Fibroblast of skin of left quadriceps (primary cell): Measurements from ENCODE around the gene MTAP.
"Not testable (repeated sequence)": the region's sequence is repeated elsewhere in the genome, so short reads cannot be mapped to it uniquely, and the experiment has no call there.

Experiments used
- DNase-seq, 2 experiments: peaks; one replicate each; pipeline ENCODE4 v3.0.0-alpha.2; 2013; ENCODE audit warnings: low read depth in 2 of 2

The MTAP gene

DNA sequence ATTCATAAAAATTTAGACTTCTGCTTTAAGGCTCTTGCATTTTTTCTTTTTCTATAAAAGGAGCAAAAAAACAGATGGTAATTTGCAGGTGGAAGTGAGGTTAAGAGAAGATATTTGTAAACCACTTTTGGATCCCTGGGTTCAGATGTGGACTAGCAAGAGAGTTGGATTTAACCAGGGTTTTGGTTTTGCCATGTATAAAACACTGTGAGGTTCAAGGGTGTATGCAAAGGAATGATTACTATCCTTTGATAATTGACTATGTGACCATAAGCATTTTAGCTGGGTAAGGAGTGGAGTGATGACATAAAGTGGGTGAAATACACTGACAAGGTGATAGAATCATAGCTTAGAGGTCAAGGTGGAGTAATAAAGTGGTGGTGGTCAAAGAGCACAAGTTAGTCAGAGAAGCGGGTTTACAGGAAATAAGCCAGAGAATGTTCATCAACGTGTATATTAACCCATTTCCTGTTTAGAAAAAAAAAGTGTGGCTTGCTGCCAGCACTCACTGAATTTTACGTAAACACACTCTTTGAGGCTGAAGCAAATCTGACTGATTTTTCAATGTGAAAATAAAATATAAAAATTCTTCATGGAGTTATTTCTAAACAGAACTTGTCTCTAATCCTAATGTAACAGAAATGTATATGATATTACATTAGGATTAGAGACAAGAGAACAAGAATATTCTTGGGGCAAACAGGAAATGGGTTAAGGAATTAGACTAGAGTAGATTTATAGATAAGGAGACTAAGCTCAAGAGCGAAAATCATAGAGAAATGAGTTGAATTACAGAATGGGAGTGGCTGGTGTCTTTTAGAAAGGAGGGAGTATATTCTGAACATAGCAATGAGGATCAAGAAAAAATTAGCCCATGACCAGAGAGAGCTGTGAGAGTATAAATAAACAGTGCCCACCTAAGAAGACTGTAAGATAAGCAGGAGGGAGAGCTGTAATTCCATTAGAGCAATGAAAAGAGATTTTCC lies 117.2 kb downstream of the MTAP start:
- DNase-seq, result peak; percentile 46 to 51

DNA sequence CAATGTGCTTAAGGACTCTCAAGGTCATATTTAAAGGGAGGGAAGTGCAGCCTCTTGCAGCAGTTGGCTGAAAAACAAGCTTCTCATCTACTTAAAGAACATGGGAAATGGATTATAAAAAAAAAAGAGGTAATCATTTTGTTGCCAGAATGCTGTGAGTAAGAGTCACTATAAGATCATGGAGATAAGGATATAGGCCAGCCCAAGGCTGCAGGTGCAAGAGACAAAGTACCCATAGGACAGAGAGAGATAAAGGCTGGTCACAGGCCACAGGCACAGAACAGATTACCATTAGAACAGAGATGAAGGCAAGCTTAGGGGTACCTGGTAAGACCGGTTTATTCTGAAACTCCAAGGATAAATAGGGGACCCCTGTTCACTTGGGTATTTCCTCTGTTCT lies 121.3 kb downstream of the MTAP start:
- no peak for DNase-seq

DNA sequence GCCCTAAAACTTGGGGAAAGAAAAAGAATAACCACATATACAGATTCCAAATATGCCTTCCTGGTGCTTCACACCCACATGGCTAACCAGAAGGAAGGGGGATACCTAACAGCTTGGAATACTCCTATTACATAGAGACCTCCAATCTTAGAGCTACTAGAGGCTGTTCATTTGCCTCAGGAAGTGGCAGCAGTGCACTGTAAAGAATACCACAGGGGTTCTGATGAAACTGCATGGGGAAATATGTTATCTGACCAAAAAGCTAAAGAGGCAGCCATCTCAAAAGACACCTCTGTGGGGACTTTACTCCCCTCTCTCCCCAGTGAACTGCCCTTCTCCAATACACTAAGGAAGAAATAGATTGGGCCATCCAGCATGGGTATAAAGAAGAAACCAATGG lies 125.3 kb downstream of the MTAP start:
- DNase-seq, result no peak

DNA sequence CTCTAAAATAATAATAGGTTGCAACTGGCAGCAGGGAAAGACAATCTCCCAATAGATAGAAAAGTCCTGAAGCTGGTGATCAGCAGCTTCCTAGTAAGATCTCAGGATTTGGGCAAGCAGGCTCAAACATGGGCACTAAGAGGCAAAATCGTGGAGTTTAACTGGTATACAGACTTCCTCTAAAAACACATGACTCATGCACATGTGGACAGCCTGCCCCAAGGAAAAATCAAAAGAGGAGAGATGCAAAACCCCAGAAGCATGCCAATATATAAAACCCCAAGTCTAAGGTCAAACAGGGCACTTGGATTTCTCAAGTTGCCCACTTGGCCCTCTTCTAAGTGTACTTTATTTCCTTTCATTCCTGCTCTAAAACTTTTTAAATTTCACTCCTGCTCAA lies 129.0 kb downstream of the MTAP start:
- DNase-seq, result no peak

DNA sequence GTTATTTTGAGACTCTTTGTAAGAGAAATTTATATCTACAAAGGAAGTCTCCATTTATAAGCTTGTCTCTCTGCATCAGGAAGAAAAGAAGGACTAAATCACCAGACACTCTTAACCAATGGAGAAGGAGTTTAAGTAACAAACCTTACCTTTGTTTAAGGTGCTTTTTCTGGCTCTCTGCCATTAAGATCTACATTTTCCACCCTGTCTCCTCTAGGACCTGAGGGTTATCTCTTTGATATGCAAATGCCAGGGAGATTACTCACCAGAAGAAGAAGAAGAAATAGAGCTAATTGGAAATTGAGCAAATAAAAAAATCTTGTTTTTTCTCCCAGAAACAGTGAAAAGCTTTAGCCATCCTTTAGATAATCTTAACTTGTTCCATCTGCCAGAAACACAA lies 130.8 kb downstream of the MTAP start:
- no peak for DNase-seq

DNA sequence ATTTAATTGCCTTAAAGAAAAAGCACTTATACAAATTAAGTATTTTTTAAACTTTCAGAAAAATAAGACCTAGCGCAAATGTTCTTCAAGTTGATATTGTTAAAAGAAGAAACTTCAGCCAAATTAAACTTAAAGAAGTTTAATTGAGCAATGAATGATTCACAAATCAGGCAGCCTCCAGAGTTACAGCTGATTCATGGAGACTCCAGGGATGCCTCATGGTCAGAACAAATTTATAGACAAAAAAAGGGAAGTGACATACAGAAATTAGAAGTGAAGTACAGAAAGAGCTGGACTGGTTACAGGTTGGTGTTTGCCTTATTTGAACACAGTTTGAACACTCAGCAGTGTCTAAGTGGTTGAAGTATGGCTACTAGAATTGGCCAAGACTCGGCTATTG lies 131.4 kb downstream of the MTAP start:
- no peak for DNase-seq

DNA sequence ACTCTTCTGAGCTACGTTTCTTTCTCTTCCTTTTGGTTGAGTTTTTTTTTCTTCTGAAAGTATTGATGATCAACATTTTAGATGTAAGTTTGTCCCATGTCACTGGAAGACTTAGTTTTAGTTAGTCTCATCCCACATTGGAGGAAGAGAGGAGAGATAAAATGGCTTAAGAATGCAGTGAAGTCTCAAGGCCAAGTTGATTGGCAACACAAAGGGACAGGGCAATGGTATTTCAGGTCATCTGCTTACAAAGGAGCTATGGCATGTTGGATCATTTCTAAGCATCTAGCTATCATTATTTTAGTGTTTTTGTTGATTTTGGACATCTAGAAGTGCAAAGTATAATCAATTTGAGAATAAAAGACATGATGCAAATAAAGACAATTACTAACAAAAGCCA lies 133.2 kb downstream of the MTAP start:
- no peak for DNase-seq

DNA sequence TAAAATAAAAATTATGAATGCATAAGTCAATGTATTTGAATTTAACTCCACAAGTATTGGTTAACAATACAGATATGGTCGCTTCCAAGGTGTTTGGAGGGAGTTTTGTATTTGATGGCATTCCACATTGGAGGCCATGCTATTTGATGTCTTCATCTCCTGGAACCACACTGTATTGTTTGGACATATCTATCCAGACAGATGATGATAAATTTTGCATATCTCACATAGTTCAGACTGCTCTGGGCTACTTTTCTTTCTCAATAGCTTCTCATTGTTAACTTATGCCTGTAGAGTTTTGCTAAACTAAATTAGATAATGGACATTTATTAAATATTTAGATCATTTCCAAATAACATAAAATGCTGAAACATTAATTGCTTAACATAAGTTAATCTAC lies 133.7 kb downstream of the MTAP start:
- DNase-seq, result no peak

DNA sequence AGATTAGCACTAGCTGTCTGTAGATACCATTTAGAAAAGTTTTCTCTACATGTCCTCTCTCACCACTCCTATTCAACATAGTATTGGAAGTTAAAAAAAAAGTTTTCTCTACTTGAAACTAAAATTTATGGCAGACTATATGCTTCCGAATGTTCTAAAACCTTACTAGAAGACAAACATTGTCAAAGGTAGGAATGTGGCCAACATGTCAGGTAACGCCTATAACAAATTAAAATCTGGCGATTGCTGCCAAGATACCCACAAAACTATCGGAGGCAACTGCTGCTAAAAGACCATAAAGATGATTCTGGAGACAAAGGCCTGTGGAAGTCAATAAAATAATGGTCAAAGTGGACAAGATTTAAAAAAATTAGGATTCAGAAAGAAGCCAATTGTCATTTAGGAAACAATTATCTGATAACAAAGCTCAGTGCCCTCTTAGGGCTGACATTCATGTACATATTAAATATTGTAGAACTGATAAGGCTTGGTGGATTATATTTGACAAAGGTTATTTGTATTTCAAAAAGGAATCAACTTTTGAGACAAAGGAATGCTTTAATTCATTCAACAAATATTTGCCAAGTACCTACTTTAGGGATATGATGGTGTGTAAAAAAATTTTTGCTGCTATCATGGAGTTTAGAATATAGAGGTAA lies 139.0 kb downstream of the MTAP start:
- no peak for DNase-seq

DNA sequence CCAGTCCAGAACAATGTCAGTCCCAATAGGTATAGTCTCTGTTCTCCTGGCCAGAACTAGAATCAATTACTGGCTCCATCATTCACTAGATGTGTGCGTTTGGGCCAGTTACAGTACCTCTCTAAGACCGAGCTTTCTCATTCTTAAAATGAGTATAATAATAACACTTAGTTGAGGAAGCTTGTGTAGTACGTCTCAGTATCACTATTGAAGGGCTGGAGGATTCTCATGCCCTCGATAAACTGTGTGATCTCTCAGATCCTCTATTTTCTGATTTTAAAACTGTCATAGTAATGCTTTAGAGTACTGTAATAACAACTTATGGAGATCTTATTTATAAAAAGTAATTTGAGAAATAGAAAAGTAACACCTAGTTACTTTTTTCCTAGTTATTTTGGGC lies 141.0 kb downstream of the MTAP start:
- no peak for DNase-seq

DNA sequence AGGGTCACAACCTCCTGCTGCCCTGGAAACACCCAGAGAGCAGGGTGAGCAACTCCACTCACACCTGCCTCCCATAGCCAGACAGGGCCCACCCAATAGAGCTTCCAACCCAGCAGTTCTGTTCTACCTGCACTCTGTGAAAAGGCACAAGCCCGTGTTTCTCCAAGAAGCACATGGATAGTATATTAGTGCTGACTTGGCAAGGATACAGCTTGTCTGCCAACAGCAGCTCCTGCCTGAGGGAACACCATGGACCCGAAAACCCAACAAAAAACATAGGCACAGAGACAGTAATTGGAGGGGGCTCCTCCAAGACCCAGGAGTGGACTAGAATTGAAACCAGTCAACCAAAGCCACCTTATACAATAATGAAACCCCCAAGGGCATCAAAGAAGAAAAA lies 143.2 kb downstream of the MTAP start:
- DNase-seq, result no peak

DNA sequence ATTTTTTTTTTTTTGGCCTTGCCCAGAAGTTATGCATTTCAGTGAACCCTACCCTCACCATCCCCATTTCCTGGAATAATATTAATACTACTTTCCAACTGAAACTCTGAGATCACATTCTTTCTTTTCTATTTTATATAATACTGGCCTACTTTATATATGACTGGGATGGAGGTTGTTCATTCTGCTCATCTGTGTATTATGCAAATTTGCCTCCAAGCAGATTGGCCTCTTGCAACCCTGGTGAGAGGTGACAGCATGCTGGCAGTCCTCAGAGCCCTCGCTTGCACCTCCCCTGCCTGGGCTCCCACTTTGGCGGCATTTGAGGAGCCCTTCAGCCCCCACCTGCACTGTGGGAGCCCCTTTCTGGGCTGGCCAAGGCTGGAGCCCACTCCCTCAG lies 156.4 kb downstream of the MTAP start:
- DNase-seq, result no peak

DNA sequence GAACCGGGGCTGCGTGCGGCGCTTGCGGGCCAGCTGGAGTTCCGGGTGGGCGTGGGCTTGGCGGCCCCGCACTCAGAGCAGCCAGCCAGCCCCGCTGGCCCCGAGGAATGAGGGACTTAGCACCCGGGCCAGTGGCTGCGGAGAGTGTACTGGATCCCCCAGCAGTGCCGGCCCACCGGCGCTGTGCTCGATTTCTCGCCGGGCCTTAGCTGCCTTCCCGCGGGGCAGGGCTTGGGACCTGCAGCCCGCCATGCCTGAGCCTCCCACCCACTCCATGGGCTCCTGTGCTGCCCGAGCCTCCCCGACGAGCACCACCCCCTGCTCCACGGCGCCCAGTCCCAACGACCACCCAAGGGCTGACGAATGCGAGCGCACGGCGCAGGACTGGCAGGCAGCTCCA lies 156.8 kb downstream of the MTAP start:
- not testable (repeated sequence) for DNase-seq

DNA sequence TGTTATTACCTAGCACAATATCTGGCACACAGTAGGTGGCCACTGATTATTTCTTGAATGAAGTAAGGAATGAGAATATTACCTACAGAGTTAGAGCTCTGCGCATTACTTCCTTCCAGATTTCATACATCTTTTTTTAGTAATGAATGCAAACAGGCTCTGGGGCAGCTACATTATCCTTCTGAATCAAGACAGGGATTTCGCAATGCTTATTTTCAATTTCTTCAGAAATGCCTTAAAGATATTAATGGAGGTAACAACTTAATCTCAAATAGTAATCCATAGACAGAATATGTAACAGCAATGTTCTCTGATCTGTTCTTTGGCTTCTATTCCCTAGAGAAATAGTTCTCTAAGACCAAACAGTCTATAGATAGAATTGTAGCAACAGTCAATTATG lies 159.1 kb downstream of the MTAP start:
- DNase-seq, result no peak

DNA sequence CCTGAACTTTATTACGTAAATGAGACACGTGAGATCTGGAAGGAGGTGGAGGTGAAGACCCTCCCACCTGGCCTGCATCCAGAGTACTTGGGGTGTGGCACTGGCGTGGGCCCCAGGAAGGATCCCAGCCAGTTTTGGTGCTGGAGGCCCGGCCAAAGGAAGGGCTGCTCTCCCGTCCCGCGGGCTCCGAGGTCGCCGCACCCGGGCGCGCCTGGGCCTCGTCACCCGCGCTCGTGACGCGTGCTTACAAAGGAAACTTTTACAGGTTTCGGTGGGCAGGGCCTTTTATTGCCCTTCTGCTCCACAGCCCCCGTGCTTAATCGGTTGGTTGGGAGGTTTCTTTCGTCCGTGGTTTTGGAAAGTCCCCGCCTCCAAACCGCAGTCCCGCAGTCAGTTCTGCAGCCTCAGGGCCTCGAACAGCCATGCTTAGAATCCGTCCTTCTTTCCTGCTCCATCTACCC lies 162.5 kb downstream of the MTAP start:
- DNase-seq, result no peak

DNA sequence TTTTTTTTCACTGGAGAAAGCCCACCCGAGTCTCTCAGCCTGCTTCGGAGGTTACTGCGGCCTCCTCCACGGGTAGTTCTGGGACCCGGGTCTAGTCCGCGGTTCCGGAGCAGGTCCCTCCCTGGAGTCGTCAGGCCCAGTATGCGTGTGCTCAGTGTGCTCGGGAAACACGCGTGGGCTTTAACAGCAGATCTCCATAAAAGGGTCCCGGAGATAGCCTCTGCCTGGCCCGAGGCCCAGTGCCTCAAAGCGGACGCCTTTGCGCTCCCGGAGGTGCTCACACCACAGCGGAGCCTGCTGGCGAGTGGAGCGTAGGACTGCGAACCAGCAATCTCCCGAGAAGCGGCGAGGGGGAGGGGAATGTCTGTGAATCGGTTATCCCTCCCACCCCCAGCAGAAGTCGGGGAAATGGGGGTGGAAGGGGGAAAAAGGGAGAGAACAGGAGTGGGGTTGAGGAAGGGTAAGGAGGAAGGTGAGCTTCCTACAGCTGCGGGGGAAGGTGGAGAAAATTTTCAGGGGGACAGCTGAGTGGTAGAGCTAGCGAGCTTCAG lies 163.0 kb downstream of the MTAP start:
- peak in 1 of 2 experiments; percentile 31 for DNase-seq

DNA sequence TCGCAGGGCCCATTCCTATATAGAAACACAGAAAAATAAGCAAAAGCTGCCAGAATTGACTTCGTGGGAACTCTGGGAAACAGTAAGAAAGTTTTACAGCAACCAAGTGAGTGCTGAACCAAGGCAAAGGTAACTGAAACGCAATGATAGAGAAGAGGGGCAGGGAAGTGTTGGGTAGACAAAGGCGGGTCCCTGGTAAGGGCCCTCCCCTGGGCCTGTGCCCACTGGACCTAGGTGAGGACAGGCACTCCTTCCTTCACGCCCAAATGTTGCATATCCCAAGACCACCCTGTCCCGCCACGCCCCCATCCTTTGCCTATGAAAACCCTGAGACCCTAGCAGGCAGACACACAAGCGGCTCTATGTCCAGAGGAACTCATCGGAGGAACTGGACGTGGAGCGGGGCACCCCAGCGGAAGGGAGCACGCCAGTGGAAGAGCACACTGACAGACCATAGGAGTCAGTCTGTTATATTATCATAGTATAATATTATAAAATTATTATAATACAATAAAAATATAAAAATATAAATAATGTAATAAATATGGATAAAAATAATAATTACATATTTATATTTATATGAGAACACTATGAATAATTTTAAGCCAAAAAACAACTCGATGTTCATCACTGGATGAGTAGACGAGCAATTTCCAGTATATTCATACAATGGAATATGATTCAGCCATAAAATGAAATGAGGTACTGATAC lies 163.9 kb downstream of the MTAP start:
- DNase-seq, result no peak

DNA sequence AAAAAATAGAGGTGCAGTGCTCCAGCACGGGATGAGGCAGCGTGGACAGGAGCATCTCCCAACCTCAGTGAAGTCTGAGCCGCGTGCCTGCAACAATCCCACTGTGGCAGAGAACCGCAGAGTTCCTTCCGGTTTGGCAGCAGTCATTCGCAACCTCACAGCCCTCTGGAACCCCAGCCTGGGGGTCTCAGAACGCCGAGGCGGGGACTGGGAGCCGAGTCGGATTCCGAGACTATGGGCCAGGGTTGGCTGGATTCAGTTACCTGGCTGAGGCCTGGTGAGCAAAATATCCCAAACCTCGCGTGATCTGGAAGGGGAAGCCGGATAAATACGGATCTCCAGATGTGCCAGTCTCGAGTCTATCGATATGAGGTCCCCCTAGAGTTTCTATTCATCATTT lies 164.7 kb downstream of the MTAP start:
- no peak for DNase-seq

DNA sequence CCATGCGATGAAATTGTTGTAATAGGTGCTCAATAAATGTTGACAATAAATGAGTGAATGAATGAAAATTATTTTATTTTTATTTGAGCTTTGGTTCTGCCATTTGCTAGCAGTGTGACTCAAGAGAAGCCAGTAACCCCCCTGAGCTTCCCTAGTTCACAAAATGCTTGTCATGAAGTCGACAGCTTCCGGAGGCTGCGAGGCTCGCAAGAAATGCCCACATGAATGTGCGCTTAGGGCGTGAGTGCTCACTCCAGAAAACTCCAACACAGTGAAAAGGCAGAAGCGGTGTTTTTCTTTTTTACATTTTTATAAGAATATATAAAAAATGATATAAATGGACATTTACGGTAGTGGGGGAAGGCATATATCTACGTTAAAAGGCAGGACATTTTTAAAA lies 165.3 kb downstream of the MTAP start:
- no peak for DNase-seq

DNA sequence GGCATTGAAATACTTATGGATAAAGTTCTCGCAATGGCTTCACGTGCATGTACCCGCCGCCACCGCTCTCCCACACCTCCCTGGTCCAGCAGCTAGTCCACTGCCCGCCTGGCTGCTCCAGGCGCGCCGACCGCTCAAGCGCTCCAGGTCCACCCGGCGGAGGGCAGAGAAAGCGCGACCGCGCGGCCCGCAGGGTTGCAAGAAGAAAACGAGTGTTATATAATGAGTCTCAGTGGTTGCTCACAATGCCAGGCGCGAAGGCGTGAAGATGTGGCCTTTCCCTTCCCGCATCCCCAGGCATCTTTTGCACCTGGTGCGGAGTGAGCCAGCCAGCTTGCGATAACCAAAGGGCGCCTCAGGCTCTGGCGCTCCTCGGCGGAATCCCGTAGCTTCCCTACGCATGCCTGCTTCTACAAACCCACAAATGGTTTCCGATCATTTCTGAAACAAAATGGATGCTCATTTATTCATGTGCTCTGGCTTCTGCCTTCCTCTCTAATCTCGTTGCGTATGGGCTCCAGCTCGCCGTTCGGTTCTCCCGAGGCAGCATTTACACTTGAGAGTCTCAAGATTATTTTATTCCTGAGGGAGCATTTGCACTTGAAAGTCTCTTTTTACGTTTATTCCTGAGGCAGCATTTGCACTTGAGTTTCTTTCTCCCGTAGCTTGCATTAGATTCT lies 166.0 kb downstream of the MTAP start:
- DNase-seq, result no peak
